GM21619 (cell line): ENCODE measurements around the gene CHTF18.
"Not testable (repeated sequence)": the region's sequence is repeated elsewhere in the genome, so short reads cannot be mapped to it uniquely, and the experiment has no call there.

Experiments
- ATAC-seq: cut with Tn5 transposase; IDR thresholded peaks from one replicate; pipeline ENCODE4 v1.9.1; 2021; ENCODE audit not compliant: unreplicated experiment

The CHTF18 gene

GRCh38 chr16:788399-789126, at the start of gene CHTF18:
TSS of gene CHTF18 (plus strand) at chr16:788620. CDS start at chr16:788685, 65 bp downstream.
- ATAC-seq: peak; percentile 59

- ATAC-seq: no peak
Measured at GRCh38 chr16:739560-740458, 48.6 kb upstream of the CHTF18 start.

DNA sequence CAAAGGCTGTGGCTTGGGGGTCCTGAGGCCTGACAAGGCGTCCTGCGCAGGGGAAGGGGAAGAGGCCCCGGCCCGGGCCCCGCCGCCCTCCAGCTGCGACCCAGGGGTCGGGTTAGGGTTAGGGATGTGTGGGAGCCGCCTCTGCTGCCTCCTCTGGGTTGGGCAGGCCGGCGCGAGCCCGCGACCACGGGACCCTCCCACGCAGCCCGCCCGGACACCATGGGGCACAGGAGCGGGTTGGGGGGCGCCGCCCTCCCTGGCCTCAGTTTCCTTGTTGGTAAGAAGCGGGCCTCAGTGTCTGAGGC, 48.0 kb upstream of the CHTF18 start:
- peak; percentile 18 for ATAC-seq

DNA sequence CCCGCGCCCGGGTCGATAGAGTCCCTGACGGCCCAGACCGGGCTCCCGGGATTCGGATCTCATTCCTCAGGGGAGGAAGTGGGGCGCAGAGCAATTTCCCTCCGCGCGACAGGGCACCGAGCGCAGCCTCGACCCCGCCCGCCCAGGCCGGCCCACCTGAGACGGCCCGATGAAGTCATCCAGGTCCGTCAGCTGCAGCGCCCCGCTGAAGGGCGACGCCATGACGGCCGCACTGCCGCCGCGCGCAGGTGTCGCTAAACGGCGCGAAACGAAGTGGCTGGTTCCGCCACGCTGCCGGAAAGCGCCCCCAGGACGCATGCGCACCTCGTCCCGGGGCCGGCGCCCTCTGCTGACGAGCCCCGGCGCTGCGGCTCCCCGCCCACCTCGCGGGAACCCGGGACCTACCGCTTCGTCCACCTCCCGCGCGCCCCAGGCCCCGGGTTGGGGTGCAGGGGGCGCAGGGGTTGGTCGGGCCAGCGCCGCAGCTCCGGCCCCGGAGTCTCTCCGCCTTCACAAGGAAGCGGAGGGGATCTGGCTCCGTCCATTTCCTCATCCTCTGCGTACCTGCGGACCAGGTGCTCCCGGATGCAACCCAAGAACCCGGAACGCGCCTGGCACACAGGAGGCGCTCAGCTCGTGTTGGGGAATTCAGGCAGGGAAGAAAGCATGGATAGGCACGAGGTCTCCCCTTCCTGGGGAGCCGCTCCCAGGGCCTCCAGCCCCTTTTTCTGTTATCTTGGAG, 47.5 kb upstream of the CHTF18 start, which contains the start of gene CIAO3:
TSS of gene CIAO3 (minus strand) at position 234 of the 742 bp plus-strand sequence. CDS start at position 222, 12 bp downstream.
- ATAC-seq: peak; percentile 67

DNA sequence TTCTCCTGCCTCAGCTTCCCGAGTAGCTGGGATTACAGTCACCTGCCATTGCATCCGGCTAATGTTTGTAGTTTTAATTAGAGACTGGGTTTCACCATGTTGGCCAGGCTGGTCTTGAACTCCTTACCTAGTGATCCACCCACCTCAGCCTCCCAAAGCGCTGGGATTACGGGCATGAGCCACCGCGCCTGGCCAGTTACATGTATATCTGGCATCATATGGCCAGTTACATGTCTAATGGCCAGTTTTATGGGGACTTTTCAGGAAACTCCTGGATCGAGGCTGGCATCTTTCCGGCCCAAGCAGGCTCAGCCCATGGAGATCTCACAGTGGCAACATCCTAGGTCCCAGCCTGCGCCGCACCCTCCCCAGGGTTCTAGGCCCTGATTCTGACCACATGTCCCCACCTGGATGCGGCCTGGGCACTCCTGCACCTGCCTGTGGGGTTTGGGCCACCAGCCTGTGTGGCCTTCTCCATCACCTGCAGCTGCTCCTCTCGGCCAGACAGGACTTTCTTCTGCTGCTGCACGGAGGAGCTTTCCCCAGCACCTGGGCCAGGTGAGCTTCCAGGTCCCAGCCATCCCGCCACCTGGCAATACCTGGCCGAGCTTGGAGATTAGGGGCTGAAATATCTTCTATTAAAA, 46.3 kb upstream of the CHTF18 start:
- no peak for ATAC-seq

DNA sequence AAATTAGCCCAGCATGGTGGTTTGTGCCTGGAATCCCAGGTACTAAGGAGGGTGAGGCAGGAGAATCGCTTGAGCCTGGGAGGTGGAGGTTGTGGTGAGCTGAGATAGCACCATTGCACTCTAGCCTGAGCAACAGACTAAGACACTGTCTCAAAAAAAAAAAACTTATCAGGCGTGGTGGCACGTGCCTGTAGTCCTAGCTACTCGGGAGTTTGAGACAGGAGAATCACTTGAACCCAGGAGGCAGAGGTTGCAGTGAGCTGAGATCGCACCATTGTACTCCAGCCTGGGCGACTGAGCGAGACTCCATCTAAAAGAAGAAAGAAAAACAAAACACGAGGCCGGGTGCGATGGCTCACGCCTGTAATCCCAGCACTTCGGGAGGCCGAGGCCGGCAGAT, 45.5 kb upstream of the CHTF18 start:
- not testable (repeated sequence) for ATAC-seq

DNA sequence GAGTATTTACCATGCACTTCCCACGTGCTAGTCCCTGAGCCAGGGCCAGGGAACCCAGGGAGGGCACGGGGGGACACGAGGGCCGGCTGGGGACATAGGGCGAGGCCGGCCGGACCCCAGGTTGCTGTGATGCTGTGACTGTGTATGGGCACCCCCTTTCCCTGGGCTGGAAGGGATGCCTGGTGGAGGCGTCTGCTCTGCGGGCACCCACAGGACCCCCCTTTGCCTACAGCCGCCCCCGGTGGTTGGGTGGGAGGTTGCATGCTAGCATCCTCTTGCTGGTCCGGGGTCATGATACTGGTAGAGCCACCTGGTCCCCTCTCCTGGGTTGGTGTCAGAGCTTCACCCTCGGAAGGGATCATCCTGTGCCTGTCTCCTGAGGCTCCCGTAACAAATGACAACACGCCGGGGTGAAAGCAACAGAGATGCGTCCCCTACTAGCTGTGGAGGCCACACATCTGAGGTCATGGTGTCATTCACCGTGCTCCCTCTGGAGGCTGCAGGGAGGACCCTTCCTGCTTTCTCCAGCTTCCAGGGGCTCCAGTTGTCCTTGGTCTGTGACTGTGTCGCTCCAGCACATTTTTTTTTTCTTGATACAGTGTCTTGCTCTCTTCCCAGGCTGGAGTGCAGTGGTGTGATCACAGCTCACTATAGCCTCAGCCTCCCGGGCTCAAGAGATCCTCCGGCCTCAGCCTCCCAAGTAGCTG, 44.5 kb upstream of the CHTF18 start:
- ATAC-seq: no peak

- ATAC-seq: no peak
Measured at GRCh38 chr16:745739-746138, 42.7 kb upstream of the CHTF18 start.

- no peak for ATAC-seq
Measured at GRCh38 chr16:746637-747036, 41.8 kb upstream of the CHTF18 start.

DNA sequence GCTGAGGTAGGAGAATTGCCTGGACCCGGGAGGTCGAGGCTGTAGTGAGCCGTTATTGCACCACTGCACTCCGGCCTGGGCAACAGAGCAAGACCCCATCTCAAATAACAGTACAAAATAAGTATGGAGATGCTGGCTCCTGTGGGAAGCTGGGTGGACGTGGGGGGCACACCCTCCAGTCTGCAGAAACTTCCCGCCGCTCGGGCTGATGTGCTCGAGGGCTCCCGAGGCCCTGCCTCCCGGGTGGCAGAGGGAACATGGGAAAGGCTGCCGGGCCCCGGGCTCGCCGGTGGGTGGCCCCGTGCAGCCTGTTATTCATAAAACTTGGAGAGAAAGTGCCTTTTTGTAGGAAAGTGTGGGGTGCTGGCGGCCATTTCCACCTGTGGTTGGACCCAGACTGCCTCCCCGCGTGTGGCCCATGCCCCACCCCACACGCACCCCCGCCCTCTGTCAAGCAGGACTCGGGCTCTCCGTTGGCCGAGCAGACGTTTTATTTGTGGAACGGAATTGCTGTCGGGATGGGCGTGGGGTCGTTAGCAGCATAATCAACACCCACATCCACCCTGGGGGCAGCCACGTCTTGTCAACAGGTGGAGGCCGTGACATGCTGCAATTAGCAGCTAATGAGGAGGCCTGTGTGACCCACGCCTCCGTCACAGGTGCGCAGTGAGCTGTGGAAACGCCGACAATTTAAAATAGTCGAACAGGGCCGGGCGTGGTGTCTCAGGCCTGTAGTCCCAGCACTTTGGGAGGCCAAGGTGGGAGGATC, 40.3 kb upstream of the CHTF18 start:
- ATAC-seq: no peak

- ATAC-seq: no peak
Measured at GRCh38 chr16:749010-749409, 39.4 kb upstream of the CHTF18 start.

DNA sequence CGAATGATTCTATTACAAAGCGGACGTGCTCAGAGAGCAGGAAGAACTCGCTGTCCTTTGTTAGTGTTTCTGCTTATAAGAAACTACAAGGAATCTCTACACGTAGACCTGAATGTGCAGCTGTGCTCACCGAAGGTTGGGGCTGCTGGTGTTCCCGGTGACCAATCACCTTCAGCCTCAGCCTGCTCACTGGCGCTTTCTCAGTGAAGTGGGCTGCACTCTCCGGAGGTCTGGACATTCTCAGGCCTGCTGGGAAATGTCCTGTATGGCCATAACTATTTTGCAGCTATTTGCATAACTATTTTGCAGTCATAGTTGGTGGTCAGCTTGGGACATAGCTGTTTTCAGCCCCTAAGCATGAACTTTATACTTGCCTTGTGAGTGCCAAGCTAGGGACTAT, 37.9 kb upstream of the CHTF18 start:
- ATAC-seq: no peak

DNA sequence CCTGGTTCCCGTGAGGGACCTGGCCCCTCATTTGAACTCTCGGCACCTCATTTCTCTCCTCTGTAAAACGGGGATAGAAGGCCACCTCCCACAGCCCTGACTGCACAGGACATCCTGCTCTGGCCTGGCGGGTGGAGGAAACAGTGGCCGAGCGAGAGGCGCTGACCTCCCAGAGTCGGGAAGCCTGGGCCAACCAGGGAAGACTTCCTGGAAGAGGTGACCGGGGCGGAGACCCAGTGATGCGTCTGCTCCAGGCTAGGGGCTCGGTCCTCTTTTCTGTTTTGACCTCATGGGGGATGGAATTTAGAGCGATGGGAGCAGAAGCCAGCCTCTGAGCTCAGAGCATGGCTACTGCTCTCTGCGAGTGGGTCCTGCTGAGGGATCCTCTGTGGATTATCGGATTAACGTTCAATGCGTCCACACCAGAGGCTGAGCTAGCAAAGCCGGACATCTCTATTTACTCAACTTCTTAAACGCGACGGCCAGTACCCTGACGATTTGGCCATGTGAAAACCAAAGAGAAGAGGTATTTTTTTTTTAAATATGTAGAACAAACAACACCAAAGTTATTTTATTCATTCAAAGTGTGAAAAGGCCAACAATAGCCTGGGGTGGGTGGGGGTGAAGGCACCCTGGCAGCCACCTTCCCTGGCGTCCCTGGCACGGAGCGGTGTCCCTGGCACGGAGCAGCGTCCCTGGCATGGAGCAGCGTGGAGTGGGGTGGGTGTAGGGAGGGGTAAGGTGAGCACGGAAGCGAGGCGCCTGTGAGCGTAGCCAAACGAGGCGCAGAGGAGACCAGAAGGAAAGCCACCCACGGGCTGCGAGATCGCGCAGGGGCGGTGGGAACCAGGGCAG, 37.0 kb upstream of the CHTF18 start:
- ATAC-seq: no peak

DNA sequence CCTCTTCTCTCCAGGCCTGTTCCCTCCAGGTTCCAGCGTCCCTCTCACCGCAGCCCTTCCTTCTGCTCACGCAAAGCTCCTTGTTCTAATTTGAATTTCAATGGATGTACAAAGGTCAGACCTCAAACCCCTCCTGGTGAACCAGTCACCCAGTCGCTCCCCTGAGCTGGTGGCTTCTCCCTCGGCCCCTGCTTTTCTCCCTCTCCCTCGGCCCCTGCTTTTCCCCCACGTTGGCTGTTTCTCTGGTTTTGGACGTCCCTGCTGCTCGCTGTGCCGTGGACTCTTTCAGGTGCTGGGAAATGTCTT, 36.5 kb upstream of the CHTF18 start:
- ATAC-seq: no peak

DNA sequence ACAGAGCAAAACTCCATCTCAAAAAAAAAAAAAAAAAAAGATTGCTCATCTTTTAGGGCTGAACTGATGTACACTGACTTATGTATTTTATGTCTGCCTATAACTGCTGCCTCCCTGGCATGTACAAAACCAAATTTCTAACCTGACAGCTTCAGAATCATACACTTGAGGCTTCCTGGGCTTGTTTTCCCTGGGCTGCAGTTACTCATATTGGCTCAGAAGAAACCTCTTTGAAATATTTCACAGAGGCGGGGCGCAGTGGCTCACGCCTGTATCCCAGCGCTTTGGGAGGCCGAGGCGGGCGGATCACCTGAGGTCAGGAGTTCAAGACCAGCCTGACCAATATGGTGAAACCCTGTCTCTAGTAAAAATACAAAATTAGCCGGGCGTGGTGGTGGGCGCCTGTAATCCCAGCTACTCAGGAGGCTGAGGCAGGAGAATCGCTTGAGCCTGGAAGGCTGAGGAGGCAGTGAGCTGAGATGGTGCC, 34.3 kb upstream of the CHTF18 start:
- not testable (repeated sequence) for ATAC-seq

DNA sequence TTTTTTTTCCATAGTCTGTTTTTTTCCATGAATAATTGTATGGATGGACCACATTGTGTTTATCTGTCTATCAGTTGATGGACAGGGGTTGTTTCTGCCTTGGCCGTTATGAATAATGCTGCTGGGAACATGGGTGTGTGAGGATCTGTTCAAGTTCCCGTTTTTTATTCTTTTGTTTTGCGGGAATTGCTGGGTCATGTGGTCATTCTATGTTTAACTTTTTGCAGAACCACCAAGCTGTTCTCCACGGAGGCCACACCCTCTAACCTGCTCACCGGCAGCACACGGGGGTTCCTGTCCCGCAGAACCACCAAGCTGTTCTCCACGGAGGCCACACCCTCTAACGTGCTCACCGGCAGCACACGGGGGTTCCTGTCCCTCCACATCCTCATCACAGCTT, 33.8 kb upstream of the CHTF18 start:
- no peak for ATAC-seq

- ATAC-seq: no peak
Measured at GRCh38 chr16:756428-756827, 32.0 kb upstream of the CHTF18 start.

DNA sequence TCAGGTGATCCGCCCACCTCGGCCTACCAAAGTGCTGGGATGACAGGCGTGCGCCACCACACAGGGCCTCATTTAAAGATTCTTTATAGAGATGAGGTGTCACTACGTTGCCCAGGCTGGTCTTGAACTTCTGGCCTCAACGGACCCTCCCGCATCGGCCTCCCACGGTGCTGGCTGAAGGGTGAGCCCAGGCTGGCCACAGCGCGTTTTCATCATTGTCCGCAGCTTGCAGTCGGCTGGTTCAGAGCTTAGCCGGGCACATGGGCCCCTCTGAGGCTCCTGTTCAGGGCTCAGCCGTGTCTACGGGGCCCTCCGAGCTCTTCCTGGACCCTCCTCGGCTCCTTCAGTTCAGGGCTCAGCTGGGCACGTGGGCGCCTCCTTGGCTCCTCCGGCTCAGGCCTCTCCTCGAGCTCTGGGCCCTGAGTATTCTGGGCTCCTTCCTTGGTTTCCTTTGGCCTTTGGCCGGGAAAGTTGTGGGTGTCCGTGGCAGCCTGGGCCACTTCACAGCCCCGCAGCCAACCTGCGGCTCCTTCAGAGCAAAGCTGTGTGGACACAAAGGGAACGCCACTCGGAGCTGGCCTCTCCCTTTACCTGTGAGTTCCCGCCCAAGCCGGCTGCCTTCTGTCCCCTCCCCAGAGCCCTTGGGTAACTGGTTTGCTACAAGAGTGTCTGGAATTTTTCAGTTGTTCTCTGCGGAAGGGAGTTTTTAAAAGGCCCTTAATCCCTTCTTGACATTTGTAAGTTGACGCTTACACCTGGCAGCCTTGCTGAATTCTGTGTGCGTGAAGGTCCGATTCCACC, 29.1 kb upstream of the CHTF18 start:
- no peak for ATAC-seq
